Measurements from ENCODE around the gene KLHL14. TPM values are rescaled to one million over a fixed set of nuclear protein-coding genes. Genes with fewer than 3 reads are reported as not detected.
A peak's percentile ranks its signal among the peaks of the same experiment; 100 is the strongest.

KLHL14 gene
- total and polyA plus RNA-seq, 2 of the 13 experiments (the other 11 are each of a cell fraction or from before 2014, with no cell fraction given) = 16.0 to 41.8 TPM

DNA sequence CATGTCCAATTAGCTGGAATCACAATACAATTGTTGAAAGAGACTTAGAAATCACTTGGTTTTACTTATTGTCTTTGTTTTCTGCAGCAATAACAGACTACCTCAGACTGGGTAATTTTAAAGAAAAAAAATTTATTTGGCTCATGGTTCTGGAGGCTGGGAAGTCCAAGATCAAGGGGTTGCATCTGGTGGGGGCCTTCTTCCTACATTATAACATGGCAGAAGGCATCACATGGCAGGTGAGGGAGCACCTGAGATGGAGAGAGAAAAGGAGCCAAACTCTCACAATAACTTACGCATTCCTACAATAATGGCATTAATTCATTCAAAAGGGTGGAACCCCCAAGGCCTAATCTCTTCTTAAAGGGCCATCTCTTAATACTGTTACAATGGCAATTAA lies 37.5 kb upstream of the KLHL14 start:
- 92% methylated on average over 1 of the region's 1 CpG for WGBS (ENCODE audit: low lambda C conversion rate)
- Histone ChIP-seq H2AFZ (ENCODE audit: low read length) (no peak overlapping the region), H3K36me3 (replicated peaks in 1 of 2; ENCODE audit: control insufficient read depth in 1 of 2, insufficient read depth in 2 of 2, low read length in 2 of 2) (no peaks in the 10 kb centered on the region), H3K4me2 (ENCODE audit: low read depth, low read length) (no peak overlapping the region), H3K9me3 (ENCODE audit: low read length) (no peaks in the 10 kb centered on the region), H3K4me1 (ENCODE audit: insufficient read depth, low read length) (peaks cover 39% of the 10 kb centered on the region), H3K27me3 (ENCODE audit: control insufficient read depth in 1 of 2, insufficient read depth in 2 of 2, low read length in 2 of 2) (no peaks in the 10 kb centered on the region), H4K20me1 (ENCODE audit: insufficient read depth, low read length) (no peaks in the 10 kb centered on the region), H3K4me3 (replicated peaks in 1 of 3; ENCODE audit: insufficient read depth in 1 of 3, low read depth in 2 of 3, low read length in 3 of 3) (no peak overlapping the region), H3K9ac (ENCODE audit: insufficient read depth, low read depth, low read length) (no peak overlapping the region), H3K27ac (ENCODE audit: extremely low read length, insufficient read depth, low read length) (no peak overlapping the region), H3K79me2 (ENCODE audit: insufficient read depth, low read length) (no peaks in the 10 kb centered on the region)
- in situ Hi-C loops (cut with HindIII; ENCODE audit: extremely low pct_ligation_motif_present, low pct_unique_long_range_greater_than_20kb) (no loop called here), intact Hi-C loops (cut with micrococcal nuclease; ENCODE audit: unreplicated experiment) (no loop called here)
- ATAC-seq = no peak
- TF ChIP-seq ZNF564 (CRISPR knock-in tag; IDR thresholded peaks at IDR 0.05) (peak; percentile 94), ZNF563 (CRISPR knock-in tag; IDR thresholded peaks at IDR 0.05) (no peak), ZNF232 (CRISPR knock-in tag; IDR thresholded peaks at IDR 0.05; ENCODE audit: borderline replicate concordance) (no peak)
- TF ChIP-seq, protein P1, sequence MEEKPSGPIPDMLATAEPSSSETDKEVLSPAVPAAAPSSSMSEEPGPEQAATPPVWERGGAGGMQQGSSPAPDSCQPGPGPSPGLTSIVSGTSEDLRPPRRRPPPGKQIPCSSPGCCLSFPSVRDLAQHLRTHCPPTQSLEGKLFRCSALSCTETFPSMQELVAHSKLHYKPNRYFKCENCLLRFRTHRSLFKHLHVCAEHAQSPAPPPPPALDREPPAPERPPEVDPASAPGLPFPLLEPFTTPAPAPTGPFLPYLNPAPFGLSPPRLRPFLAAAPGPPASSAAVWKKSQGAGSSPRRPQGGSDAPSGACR (CRISPR knock-in tag; IDR thresholded peaks at IDR 0.05) = no peak
- no peak for DNase-seq (ENCODE audit: low spot score)
- ChIA-PET CTCF (ENCODE audit: low intra/inter-chr PET ratio, low total read pairs) (no interaction called here), POLR2A (no interaction called here)
- BruUV-seq (replicated peaks) = no TSS peak
- no peak for FAIRE-seq

DNA sequence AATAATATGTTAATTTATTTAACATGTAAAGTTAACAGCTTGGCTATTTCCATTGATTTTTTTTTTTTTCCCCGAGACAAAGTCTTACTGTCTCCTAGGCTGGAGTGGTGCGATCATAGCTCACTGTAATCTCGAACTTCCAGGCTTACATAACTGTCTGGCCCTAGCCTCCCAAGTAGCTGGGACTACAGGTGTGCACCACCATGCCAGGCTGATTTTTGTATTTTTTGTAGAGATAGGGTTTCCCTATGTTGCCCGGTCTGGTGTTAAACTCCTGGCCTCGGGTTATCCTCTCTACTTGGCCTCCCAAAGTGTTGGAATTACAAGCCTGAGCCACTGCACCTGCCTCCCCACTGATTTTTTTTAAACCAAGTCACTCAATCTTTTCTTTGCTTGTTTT lies 32.5 kb upstream of the KLHL14 start:
- ChIA-PET POLR2A (interaction anchor here (4.5 to 4.8 kb wide), 2 partner anchors 28 to 35 kb away, joined by 62 to 136 read pairs; partner anchors contain the start of gene KLHL14), CTCF (ENCODE audit: low intra/inter-chr PET ratio, low total read pairs) (no interaction called here)
- DNase-seq (ENCODE audit: low spot score) (no peak), FAIRE-seq (no peak), ATAC-seq (no peak)
- H3K36me3 ChIP-seq (replicated peaks in 1 of 2; ENCODE audit: control insufficient read depth in 1 of 2, insufficient read depth in 2 of 2, low read length in 2 of 2) = no peaks in the 10 kb centered on the region
- no TSS peak for BruUV-seq (replicated peaks)
- H3K4me3 ChIP-seq (replicated peaks in 1 of 3; ENCODE audit: insufficient read depth in 1 of 3, low read depth in 2 of 3, low read length in 3 of 3) = no peak overlapping the region
- no peak overlapping the region for H2AFZ ChIP-seq (ENCODE audit: low read length)
- in situ Hi-C loops (cut with HindIII; ENCODE audit: extremely low pct_ligation_motif_present, low pct_unique_long_range_greater_than_20kb) (no loop called here), intact Hi-C loops (cut with micrococcal nuclease; ENCODE audit: unreplicated experiment) (no loop called here)
- no peak overlapping the region for H3K4me2 ChIP-seq (ENCODE audit: low read depth, low read length)
- H4K20me1 ChIP-seq (ENCODE audit: insufficient read depth, low read length) = no peaks in the 10 kb centered on the region
- no peaks in the 10 kb centered on the region for H3K9me3 ChIP-seq (ENCODE audit: low read length)
- H3K27me3 ChIP-seq (ENCODE audit: control insufficient read depth in 1 of 2, insufficient read depth in 2 of 2, low read length in 2 of 2) = no peaks in the 10 kb centered on the region
- WGBS (ENCODE audit: low lambda C conversion rate) = 83% methylated on average over 5 of the region's 5 CpGs
- peak overlapping the region; percentile 99 for H3K27ac ChIP-seq (ENCODE audit: extremely low read length, insufficient read depth, low read length)
- H3K9ac ChIP-seq (ENCODE audit: insufficient read depth, low read depth, low read length) = no peak overlapping the region
- peaks cover 86% of the 10 kb centered on the region for H3K4me1 ChIP-seq (ENCODE audit: insufficient read depth, low read length)
- no peaks in the 10 kb centered on the region for H3K79me2 ChIP-seq (ENCODE audit: insufficient read depth, low read length)
- TF ChIP-seq MED13 (CRISPR knock-in tag; IDR thresholded peaks at IDR 0.05) (no peak), SMC3 (IDR thresholded peaks at IDR 0.05; ENCODE audit: low read length) (no peak), TRAFD1 (CRISPR knock-in tag; IDR thresholded peaks at IDR 0.05; ENCODE audit: borderline replicate concordance) (no peak), STAG1 (CRISPR knock-in tag; IDR thresholded peaks at IDR 0.05) (no peak), CAMTA2 (CRISPR knock-in tag; IDR thresholded peaks at IDR 0.05; ENCODE audit: borderline replicate concordance) (no peak), ZNF337 (CRISPR knock-in tag; IDR thresholded peaks at IDR 0.05; ENCODE audit: borderline replicate concordance, low read depth) (no peak), ZNF678 (CRISPR knock-in tag; IDR thresholded peaks at IDR 0.05) (no peak), JDP2 (CRISPR knock-in tag; IDR thresholded peaks at IDR 0.05; ENCODE audit: borderline replicate concordance) (no peak), NFE2L1 (CRISPR knock-in tag; IDR thresholded peaks at IDR 0.05; ENCODE audit: borderline replicate concordance) (no peak), ZMYM3 (CRISPR knock-in tag; IDR thresholded peaks at IDR 0.05) (peak; percentile 52; the same call in 1 of the 2 replicates)
- TF ChIP-seq, protein P2, sequence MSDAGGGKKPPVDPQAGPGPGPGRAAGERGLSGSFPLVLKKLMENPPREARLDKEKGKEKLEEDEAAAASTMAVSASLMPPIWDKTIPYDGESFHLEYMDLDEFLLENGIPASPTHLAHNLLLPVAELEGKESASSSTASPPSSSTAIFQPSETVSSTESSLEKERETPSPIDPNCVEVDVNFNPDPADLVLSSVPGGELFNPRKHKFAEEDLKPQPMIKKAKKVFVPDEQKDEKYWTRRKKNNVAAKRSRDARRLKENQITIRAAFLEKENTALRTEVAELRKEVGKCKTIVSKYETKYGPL (CRISPR knock-in tag; IDR thresholded peaks at IDR 0.05) = 0 out of 2 replicates have a peak, but pooled peaks have one; percentile 19

Data from HepG2 (cell line).